Measurements from ENCODE around the gene LAD1. TPM values are rescaled to one million over a fixed set of nuclear protein-coding genes. Genes with fewer than 3 reads are reported as not detected.

LAD1 gene
- total and polyA plus RNA-seq, 2 of the 4 experiments (the other 2 are of a cell fraction): under 0.01 to 0.07 TPM

GRCh38 chr1:201334325-201335173, 64.6 kb downstream of the LAD1 start:
- no peak overlapping the region for H3K4me2 ChIP-seq (ENCODE audit: low read depth, low read length)
- TF ChIP-seq CEBPB (IDR thresholded peaks at IDR 0.05; ENCODE audit: low read depth, low read length) (0 out of 2 replicates have a peak, but pooled peaks have one; percentile 28), SMC3 (IDR thresholded peaks at IDR 0.05; ENCODE audit: low read depth, low read length) (no peak)
- H3K36me3 ChIP-seq (ENCODE audit: control insufficient read depth, insufficient read depth, low read length): no peaks in the 10 kb centered on the region
- H2BK5ac ChIP-seq (ENCODE audit: low read depth, low read length, poor library complexity, severe bottlenecking): no peak overlapping the region
- in situ Hi-C loops (cut with MboI; ENCODE audit: low sequenced_read_pairs) (no loop called here), dilution Hi-C loops (cut with HindIII; ENCODE audit: low sequenced_read_pairs, unreplicated experiment) (no loop called here), intact Hi-C loops (cut with micrococcal nuclease) (no loop called here)
- no peak overlapping the region for H3K27ac ChIP-seq (ENCODE audit: insufficient read depth, low read length)
- ATAC-seq (ENCODE audit: low read depth) (no peak), DNase-seq (no peak)
- no peaks in the 10 kb centered on the region for H3K9me1 ChIP-seq (ENCODE audit: insufficient read depth, low read length)
- no peak overlapping the region for H3K14ac ChIP-seq (replicated peaks; ENCODE audit: low read depth, low read length)
- no peaks in the 10 kb centered on the region for H4K20me1 ChIP-seq (ENCODE audit: insufficient read depth, low read length)
- BruUV-seq (replicated peaks): no TSS peak
- CTCF ChIA-PET: interaction anchor here (1.2 kb wide), 1 partner anchor 13 kb away, joined by 3 read pairs; no protein-coding TSS in a partner anchor
- H3K4ac ChIP-seq (ENCODE audit: low read depth, low read length): no peak overlapping the region
- no peak overlapping the region for H2BK15ac ChIP-seq (ENCODE audit: low read depth, low read length)
- H3K9me3 ChIP-seq (ENCODE audit: control insufficient read depth, insufficient read depth, low read length): no peaks in the 10 kb centered on the region
- no peak overlapping the region for H4K8ac ChIP-seq (ENCODE audit: low read depth in 2 of 2, low read length in 2 of 2)
- H3K23ac ChIP-seq (ENCODE audit: low read depth, low read length): no peak overlapping the region
- H3K18ac ChIP-seq (ENCODE audit: low read depth, low read length): no peak overlapping the region
- H2AK5ac ChIP-seq (ENCODE audit: low read depth, low read length): no peak overlapping the region
- no peak overlapping the region for H2BK20ac ChIP-seq (ENCODE audit: low read depth, low read length)
- H2AK9ac ChIP-seq (replicated peaks; ENCODE audit: low read depth, low read length, poor library complexity): no peak overlapping the region
- H3K79me1 ChIP-seq (ENCODE audit: low read depth in 1 of 2, low read length in 2 of 2): no peaks in the 10 kb centered on the region
- H3K4me1 ChIP-seq (ENCODE audit: control insufficient read depth, insufficient read depth, low read length): peaks cover 2% of the 10 kb centered on the region
- peaks cover 60% of the 10 kb centered on the region for H3K27me3 ChIP-seq (ENCODE audit: control insufficient read depth, insufficient read depth, low read length)
- H4K5ac ChIP-seq (ENCODE audit: low read depth, low read length): no peak overlapping the region
- no peak overlapping the region for H3K56ac ChIP-seq (ENCODE audit: extremely low read depth, insufficient read depth, low read length)
- H3K9ac ChIP-seq (ENCODE audit: low read depth, low read length): no peak overlapping the region
- WGBS, 2 experiments (ENCODE audit: extremely low coverage in 2 of 2, insufficient read length in 1 of 2): no CpG with 5 or more reads among the region's 11 CpGs
- POLR2A ChIA-PET (ENCODE audit: unreplicated experiment): no interaction called here
- no peak overlapping the region for H4K91ac ChIP-seq (ENCODE audit: insufficient read depth, low read depth, low read length)
- no peak overlapping the region for H3K4me3 ChIP-seq (ENCODE audit: insufficient read depth, low read depth, low read length)
- no peak overlapping the region for H2BK120ac ChIP-seq (ENCODE audit: low read depth, low read length)
- no peak overlapping the region for H2AFZ ChIP-seq (replicated peaks; ENCODE audit: low read length, poor library complexity)
